Central memory CD4-positive, alpha-beta T cell (primary cell): ENCODE results near the gene TAF4.
"Not testable (repeated sequence)": the region's sequence is repeated elsewhere in the genome, so short reads cannot be mapped to it uniquely, and the experiment has no call there.

ENCODE experiments used
- DNase-seq: peaks from one replicate; pipeline ENCODE4 v3.0.0; 2022

Gene TAF4

GRCh38 chr20:61976644-61977418 is 88.8 kb downstream of the TAF4 start:
- DNase-seq, result no peak

- DNase-seq, result no peak
Measured at GRCh38 chr20:61976263-61976643, 89.4 kb downstream of the TAF4 start.

- no peak for DNase-seq
Measured at GRCh38 chr20:61975407-61976129, 90.1 kb downstream of the TAF4 start.

DNA sequence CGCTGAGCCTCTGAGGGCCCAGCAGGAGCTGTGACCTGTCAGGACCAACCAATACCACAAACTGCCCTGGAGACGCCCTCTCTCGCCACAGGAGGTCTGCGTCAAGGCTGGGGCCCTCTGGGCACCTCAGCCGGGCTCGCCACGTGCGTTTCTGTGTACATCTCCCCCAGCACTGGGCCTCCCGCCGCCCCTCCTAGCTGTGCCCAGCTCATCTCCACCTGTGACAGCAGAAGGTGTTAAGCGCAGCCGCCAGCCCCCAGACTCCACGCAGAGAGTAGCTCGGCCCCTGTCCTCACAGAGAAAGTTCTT is 91.4 kb downstream of the TAF4 start:
- no peak for DNase-seq

GRCh38 chr20:61973515-61974356 is 91.9 kb downstream of the TAF4 start:
- no peak for DNase-seq

- DNase-seq, result no peak
Measured at GRCh38 chr20:61972636-61973508, 92.8 kb downstream of the TAF4 start.

DNA sequence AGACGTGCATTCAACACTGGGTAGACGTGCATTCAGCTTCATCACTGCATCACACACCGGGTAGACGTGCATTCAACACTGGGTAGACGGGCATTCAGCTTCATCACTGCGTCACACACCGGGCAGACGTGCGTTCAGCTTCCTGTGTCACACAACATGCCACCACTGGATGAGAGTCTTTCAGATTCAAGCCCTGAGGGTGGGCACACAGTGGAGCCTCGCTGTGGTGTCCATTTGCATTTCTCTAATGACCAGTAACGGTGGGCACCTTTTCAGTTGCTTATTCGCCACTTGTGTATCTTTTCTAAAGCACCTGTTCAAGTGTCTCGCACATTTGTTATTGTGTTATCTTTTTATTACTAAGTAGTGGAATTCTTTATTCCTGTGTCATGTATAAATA is 94.1 kb downstream of the TAF4 start:
- DNase-seq, result not testable (repeated sequence)

GRCh38 chr20:61970357-61970756 is 95.3 kb downstream of the TAF4 start:
- DNase-seq, result no peak

DNA sequence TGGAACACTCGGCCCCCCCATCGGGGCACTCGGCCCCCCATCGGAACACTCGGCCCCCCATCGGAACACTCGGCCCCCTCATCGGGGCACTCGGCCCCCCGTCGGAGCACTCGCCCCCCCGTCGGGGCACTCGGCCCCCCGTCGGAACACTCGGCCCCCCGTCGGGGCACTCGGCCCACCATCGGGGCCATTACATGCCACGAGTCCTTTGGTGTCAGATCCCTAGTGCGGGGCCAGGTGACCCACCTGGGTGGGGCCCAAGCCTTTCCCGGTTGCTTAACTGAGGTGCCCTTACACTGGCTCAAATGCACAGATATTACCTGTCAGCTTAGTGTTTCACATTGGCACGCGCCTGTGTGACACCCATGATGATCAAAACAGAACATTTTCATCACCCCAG is 95.9 kb downstream of the TAF4 start:
- no peak for DNase-seq

GRCh38 chr20:61968932-61969331 is 96.7 kb downstream of the TAF4 start:
- DNase-seq, result no peak

DNA sequence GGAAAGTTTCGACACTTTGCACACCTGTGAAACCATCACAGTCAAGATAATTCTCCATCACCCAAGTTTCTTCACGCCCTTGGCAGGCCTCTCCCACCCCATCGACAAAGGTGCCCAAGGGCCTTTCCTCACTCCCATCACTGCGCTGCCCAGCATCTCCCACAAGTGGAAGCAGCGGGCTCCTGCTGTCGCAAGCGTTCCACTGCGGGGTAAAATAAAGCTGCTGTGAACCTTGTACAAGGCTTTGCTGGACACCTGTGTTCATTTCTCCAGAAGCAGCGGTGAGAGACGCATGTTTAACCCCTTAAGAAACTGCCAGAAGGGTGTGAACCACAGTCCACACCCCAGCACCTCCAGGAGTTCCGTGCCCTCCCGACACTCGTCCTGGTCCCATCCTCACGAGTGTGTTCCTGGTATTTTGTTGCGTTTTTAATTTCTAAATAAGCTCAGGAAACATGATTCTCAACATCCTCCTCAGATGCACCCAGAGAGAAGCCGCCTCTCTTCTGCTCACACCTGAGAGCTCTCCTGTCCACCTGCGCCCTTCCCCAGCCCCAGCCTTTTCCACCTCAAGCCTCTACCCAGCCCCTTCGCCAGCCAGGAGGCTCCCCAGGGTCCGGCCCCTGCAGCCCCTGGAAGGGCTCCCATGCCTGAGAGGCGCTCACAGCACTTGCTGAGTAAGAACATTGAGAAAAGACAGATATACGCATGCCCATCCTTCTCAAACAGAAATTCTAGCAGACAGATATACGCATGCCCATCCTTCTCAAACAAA is 97.5 kb downstream of the TAF4 start:
- no peak for DNase-seq

- DNase-seq, result no peak
Measured at GRCh38 chr20:61967300-61967699, 98.4 kb downstream of the TAF4 start.

GRCh38 chr20:61966492-61967244 is 99.0 kb downstream of the TAF4 start:
- no peak for DNase-seq

DNA sequence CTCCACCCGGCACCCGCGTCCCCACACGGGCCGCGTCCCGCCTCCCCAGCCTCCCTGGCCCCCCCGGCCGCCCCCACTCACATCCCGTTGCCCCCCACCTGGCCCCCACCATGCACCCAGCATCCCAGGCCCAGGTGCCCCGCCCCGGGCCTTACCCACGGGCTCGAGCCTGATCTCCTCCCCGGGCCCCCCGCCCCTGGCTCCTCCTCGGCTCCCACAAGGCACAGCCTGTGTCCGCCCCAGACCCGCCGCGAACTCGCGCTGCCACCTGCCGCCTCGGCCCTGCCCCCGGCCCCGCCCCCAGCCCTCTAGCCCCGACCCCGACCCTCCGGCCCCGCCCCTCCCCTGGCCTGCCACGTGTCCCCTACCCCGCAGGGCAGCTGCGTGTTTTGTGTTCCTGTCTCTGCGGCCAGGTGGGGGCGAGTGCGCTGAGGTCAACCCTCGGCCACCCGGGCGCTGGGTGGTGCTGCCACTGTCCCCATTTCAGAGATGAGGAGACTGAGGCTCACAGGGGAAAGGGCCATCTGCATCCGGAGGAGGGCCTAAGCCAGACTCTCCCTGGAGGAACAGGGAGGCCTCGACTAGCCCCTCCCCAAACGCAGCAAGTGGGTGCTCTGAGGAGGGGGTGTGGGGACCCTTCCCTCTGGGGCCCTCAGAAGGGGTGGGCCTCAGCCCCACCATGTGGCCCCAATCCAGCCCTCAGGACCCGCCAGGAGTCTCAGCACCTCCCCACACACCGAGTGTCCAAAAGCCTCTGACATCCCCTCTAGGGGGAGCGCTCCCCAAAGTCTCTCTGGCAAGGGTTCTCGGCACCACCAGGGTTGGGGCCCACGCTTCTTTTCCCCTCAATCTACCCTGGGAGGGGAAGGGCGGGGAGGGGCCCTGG is 99.8 kb downstream of the TAF4 start:
- no peak for DNase-seq

GRCh38 chr20:61964675-61965605 is 100.7 kb downstream of the TAF4 start:
- DNase-seq, result no peak

- DNase-seq, result no peak
Measured at GRCh38 chr20:61963885-61964674, 101.6 kb downstream of the TAF4 start.

DNA sequence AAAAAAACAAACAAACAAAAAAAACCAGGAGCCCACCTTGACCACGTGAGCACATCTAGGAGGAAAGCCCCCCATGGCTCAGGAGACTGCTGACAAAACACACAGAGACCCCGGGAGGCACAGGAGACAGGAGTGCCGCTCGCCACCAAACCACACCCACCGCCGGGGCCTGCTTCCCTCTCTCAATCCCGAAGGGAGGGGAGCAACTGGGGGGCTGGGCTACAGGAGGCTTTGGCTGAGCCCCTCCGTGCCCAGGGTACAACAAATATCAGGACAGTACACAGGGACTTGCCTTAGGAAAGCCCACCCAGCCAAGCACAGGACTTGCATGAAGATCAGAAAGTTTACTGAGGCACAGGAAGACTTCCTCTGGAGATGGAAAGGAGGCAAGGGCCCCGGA is 102.5 kb downstream of the TAF4 start:
- DNase-seq, result no peak

GRCh38 chr20:61960836-61961235 is 104.8 kb downstream of the TAF4 start:
- no peak for DNase-seq
